ENCODE results near the gene CDK5RAP2. TPM values are rescaled to one million over a fixed set of nuclear protein-coding genes. Genes with fewer than 3 reads are reported as not detected.

Gene CDK5RAP2
- polyA plus RNA-seq, 1 experiment, result 30.3 TPM

- Histone ChIP-seq H3K4me3 (ENCODE audit: low read depth, low read length) (no peak overlapping the region), H3K27me3 (ENCODE audit: control insufficient read depth, insufficient read depth, low read length) (no peaks in the 10 kb centered on the region), H3K9me3 (ENCODE audit: control insufficient read depth, insufficient read depth, low read length) (peaks cover 7% of the 10 kb centered on the region), H3K27ac (ENCODE audit: low read depth, low read length) (peak overlapping the region; percentile 11)
- ChIA-PET CTCF (interaction anchor here (1.1 kb wide), 1 partner anchor 18 kb away, joined by 3 read pairs; no protein-coding TSS in a partner anchor), POLR2A (no interaction called here)
- peak; percentile 29 for DNase-seq (ENCODE audit: low read depth, low spot score)
- TF ChIP-seq CTCF (IDR thresholded peaks at IDR 0.05; ENCODE audit: low read depth, low read length), result no peak
Observed at GRCh38 chr9:120383999-120384924, 195.7 kb downstream of the CDK5RAP2 start.

GRCh38 chr9:120383611-120383998, 196.4 kb downstream of the CDK5RAP2 start:
- no peak overlapping the region for H3K4me3 ChIP-seq (ENCODE audit: low read depth, low read length)
- ChIA-PET POLR2A (no interaction called here), CTCF (interaction anchor here (1.1 kb wide), 1 partner anchor 17 kb away, joined by 3 read pairs; no protein-coding TSS in a partner anchor)
- no peaks in the 10 kb centered on the region for H3K27me3 ChIP-seq (ENCODE audit: control insufficient read depth, insufficient read depth, low read length)
- TF ChIP-seq CTCF (IDR thresholded peaks at IDR 0.05; ENCODE audit: low read depth, low read length), result no peak
- peaks cover 8% of the 10 kb centered on the region for H3K9me3 ChIP-seq (ENCODE audit: control insufficient read depth, insufficient read depth, low read length)
- H3K27ac ChIP-seq (ENCODE audit: low read depth, low read length), result no peak overlapping the region
- no peak for DNase-seq (ENCODE audit: low read depth, low spot score)

- no peak for TF ChIP-seq CTCF (IDR thresholded peaks at IDR 0.05; ENCODE audit: low read depth, low read length)
- peaks cover 8% of the 10 kb centered on the region for H3K9me3 ChIP-seq (ENCODE audit: control insufficient read depth, insufficient read depth, low read length)
- no peak overlapping the region for H3K4me3 ChIP-seq (ENCODE audit: low read depth, low read length)
- ChIA-PET POLR2A (no interaction called here), CTCF (no interaction called here)
- no peaks in the 10 kb centered on the region for H3K27me3 ChIP-seq (ENCODE audit: control insufficient read depth, insufficient read depth, low read length)
- H3K27ac ChIP-seq (ENCODE audit: low read depth, low read length), result no peak overlapping the region
- no peak for DNase-seq (ENCODE audit: low read depth, low spot score)
Observed at GRCh38 chr9:120382453-120382852, 197.5 kb downstream of the CDK5RAP2 start.

GRCh38 chr9:120381839-120382238, 198.1 kb downstream of the CDK5RAP2 start:
- Histone ChIP-seq H3K4me3 (ENCODE audit: low read depth, low read length) (no peak overlapping the region), H3K9me3 (ENCODE audit: control insufficient read depth, insufficient read depth, low read length) (peaks cover 8% of the 10 kb centered on the region), H3K27ac (ENCODE audit: low read depth, low read length) (no peak overlapping the region), H3K27me3 (ENCODE audit: control insufficient read depth, insufficient read depth, low read length) (no peaks in the 10 kb centered on the region)
- TF ChIP-seq CTCF (IDR thresholded peaks at IDR 0.05; ENCODE audit: low read depth, low read length), result no peak
- ChIA-PET CTCF (no interaction called here), POLR2A (no interaction called here)
- no peak for DNase-seq (ENCODE audit: low read depth, low spot score)

- ChIA-PET CTCF (no interaction called here), POLR2A (no interaction called here)
- DNase-seq (ENCODE audit: low read depth, low spot score), result no peak
- H3K4me3 ChIP-seq (ENCODE audit: low read depth, low read length), result no peak overlapping the region
- no peaks in the 10 kb centered on the region for H3K27me3 ChIP-seq (ENCODE audit: control insufficient read depth, insufficient read depth, low read length)
- no peak overlapping the region for H3K27ac ChIP-seq (ENCODE audit: low read depth, low read length)
- H3K9me3 ChIP-seq (ENCODE audit: control insufficient read depth, insufficient read depth, low read length), result peaks cover 8% of the 10 kb centered on the region
- no peak for TF ChIP-seq CTCF (IDR thresholded peaks at IDR 0.05; ENCODE audit: low read depth, low read length)
Observed at GRCh38 chr9:120379611-120380010, 200.4 kb downstream of the CDK5RAP2 start.

Measured in AG04450 (cell line).